HCT116 (cell line): ENCODE results near the gene EPB41L5. TPM values are rescaled to one million over a fixed set of nuclear protein-coding genes. Genes with fewer than 3 reads are reported as not detected.

ENCODE experiments used
- ATAC-seq: fragments of 200-7000 bp; cut with Tn5 transposase; 2 replicates; pipeline ENCODE4 v1.9.1; 2020; ENCODE audit warnings: mild to moderate bottlenecking, moderate library complexity
- BruUV-seq: library from RNA; stranded (reverse); fragments of 400-500 nt; replicated peaks from 2 replicates; lab custom pipeline; 2021; lab: Mats Ljungman, UMichigan
- CTCF ChIA-PET: fragments of 300-600 bp; sonication (Branson Sonifier 250); formaldehyde crosslinking; loops from one replicate; lab custom pipeline; 2021; ENCODE audit warnings: antibody characterized with exemption; lab: Charles Lee
- POLR2A ChIA-PET: fragments of 300-600, 350-600 bp; sonication (Branson Sonifier 250); formaldehyde crosslinking; loops from one replicate; lab custom pipeline; 2021; ENCODE audit warnings: antibody characterized with exemption; lab: Charles Lee
- RAD21 ChIA-PET, 2 experiments: fragments of 300-600 bp; sonication (Branson Sonifier 250); formaldehyde crosslinking; loops; one replicate each; lab custom pipeline; 2023; ENCODE audit warnings: low total read pairs in 2 of 2; ENCODE audit not compliant: uncharacterized antibody in 2 of 2, unreplicated experiment in 2 of 2, low non-redundant PET in 1 of 2; lab: Charles Lee
- DNase-seq: peaks from one replicate; pipeline ENCODE4 v3.0.0-alpha.2; 2010; ENCODE audit warnings: low read depth, low spot score
- H2AFZ ChIP-seq: fragments of 200-600 bp; shearing (Covaris generic), sonication (generic); 2 replicates; pipeline ENCODE4 v1.6.1; 2017; ENCODE audit warnings: low read depth, mixed run types, mixed read lengths, antibody characterized with exemption, low read length; ENCODE audit not compliant: poor library complexity, severe bottlenecking
- H3K27ac ChIP-seq: 2 replicates; pipeline ENCODE4 v1.5.1; 2012; ENCODE audit warnings: low read depth, low read length
- H3K27me3 ChIP-seq: fragments of 200-600 bp; sonication (generic); 2 replicates; pipeline ENCODE4 v1.6.1; 2016; ENCODE audit warnings: mixed run types, low read length, mixed read lengths; ENCODE audit not compliant: insufficient read depth
- H3K36me3 ChIP-seq, 2 experiments: fragments of 200-500 bp in 1 of 2; fragments of 200-600 bp in 1 of 2; sonication (Bioruptor generic) in 1 of 2; sonication (generic) in 1 of 2; 2 replicates each; pipeline versions ENCODE4 v1.5.1 to v1.6.1; 2014 to 2016; ENCODE audit warnings: low read length in 2 of 2, inconsistent platforms in 1 of 2, mixed read lengths in 1 of 2, mixed run types in 1 of 2; ENCODE audit not compliant: insufficient read depth in 2 of 2, control insufficient read depth in 1 of 2
- H3K4me1 ChIP-seq, 2 experiments: fragments of 200-600 bp in 1 of 2; sonication (generic) in 1 of 2; 2 replicates each; pipeline versions ENCODE4 v1.5.1 to v1.6.1; 2012 to 2017; ENCODE audit warnings: low read length in 2 of 2, inconsistent platforms in 1 of 2, mild to moderate bottlenecking in 1 of 2, mixed read lengths in 1 of 2, mixed run types in 1 of 2, moderate library complexity in 1 of 2; ENCODE audit not compliant: insufficient read depth in 2 of 2, control insufficient read depth in 1 of 2
- H3K4me2 ChIP-seq: fragments of 200-600 bp; sonication (generic); 2 replicates; pipeline ENCODE4 v1.6.1; 2017; ENCODE audit warnings: mixed run types, low read length, mixed read lengths
- H3K4me3 ChIP-seq, 2 experiments: fragments of 200-600 bp in 1 of 2; sonication (generic) in 1 of 2; replicated peaks in 1 of 2; 2 replicates each; pipeline ENCODE4 v1.5.1; 2011 to 2016; ENCODE audit warnings: low read length in 2 of 2, control low read depth in 1 of 2, low read depth in 1 of 2, mild to moderate bottlenecking in 1 of 2, mixed read lengths in 1 of 2, mixed run types in 1 of 2
- H3K79me2 ChIP-seq: fragments of 200-600 bp; sonication (generic); 2 replicates; pipeline ENCODE4 v1.6.1; 2017; ENCODE audit warnings: mild to moderate bottlenecking, mixed run types, low read length, moderate library complexity, mixed read lengths; ENCODE audit not compliant: insufficient read depth
- H3K9ac ChIP-seq: fragments of 200-600 bp; sonication (generic); 2 replicates; pipeline ENCODE4 v1.6.1; 2016; ENCODE audit warnings: low read length, mixed read lengths
- H3K9me2 ChIP-seq: fragments of 200-600 bp; sonication (generic), shearing (Covaris generic); 2 replicates; pipeline ENCODE4 v1.6.1; 2017; ENCODE audit warnings: mixed run types, mild to moderate bottlenecking, moderate library complexity; ENCODE audit not compliant: insufficient read depth
- H3K9me3 ChIP-seq, 2 experiments: fragments of 200-500 bp in 1 of 2; fragments of 200-600 bp in 1 of 2; sonication (Bioruptor generic) in 1 of 2; sonication (generic) in 1 of 2; 2 replicates each; pipeline ENCODE4 v1.6.1; 2014 to 2017; ENCODE audit warnings: low read length in 2 of 2, mixed read lengths in 2 of 2, inconsistent platforms in 1 of 2, low read depth in 1 of 2, mild to moderate bottlenecking in 1 of 2, mixed run types in 1 of 2, moderate library complexity in 1 of 2; ENCODE audit not compliant: control insufficient read depth in 1 of 2, insufficient read depth in 1 of 2
- H4K20me1 ChIP-seq: fragments of 200-600 bp; sonication (generic), shearing (Covaris generic); 2 replicates; pipeline ENCODE4 v1.6.1; 2017; ENCODE audit warnings: mixed run types, mild to moderate bottlenecking, moderate library complexity; ENCODE audit not compliant: insufficient read depth
- ATF3 ChIP-seq: IDR thresholded peaks from 2 replicates; pipeline ENCODE4 v1.6.1; 2012
- CBX3 ChIP-seq: IDR thresholded peaks from 2 replicates; pipeline ENCODE4 v1.6.1; 2012; ENCODE audit warnings: low read depth
- CEBPB ChIP-seq: IDR thresholded peaks from 2 replicates; pipeline ENCODE4 v1.6.1; 2012; ENCODE audit warnings: low read depth
- EGR1 ChIP-seq: IDR thresholded peaks from 2 replicates; pipeline ENCODE4 v1.6.1; 2012; ENCODE audit warnings: low read depth
- EZH2 ChIP-seq: fragments of 200-600 bp; sonication (generic); IDR thresholded peaks from 2 replicates; pipeline ENCODE4 v1.6.1; 2017; ENCODE audit warnings: antibody characterized with exemption, mixed run types
- FOSL1 ChIP-seq: IDR thresholded peaks from 2 replicates; pipeline ENCODE4 v1.6.1; 2012; ENCODE audit warnings: low read depth
- MAX ChIP-seq: IDR thresholded peaks from 2 replicates; pipeline ENCODE4 v1.6.1; 2012
- POLR2AphosphoS5 ChIP-seq: IDR thresholded peaks from 2 replicates; pipeline ENCODE4 v1.6.1; 2011; ENCODE audit warnings: mild to moderate bottlenecking, low read depth, low read length, moderate library complexity
- REST ChIP-seq: IDR thresholded peaks from 2 replicates; pipeline ENCODE4 v1.6.1; 2012; ENCODE audit warnings: low read depth
- SRF ChIP-seq: IDR thresholded peaks from 2 replicates; pipeline ENCODE4 v1.6.1; 2012; ENCODE audit warnings: low read depth
- YY1 ChIP-seq: IDR thresholded peaks from 2 replicates; pipeline ENCODE4 v1.6.1; 2011; ENCODE audit warnings: low read length, low read depth, moderate library complexity, mild to moderate bottlenecking; ENCODE audit not compliant: insufficient replicate concordance; ENCODE audit errors: extremely low read depth
- ZBTB33 ChIP-seq: IDR thresholded peaks from 2 replicates; pipeline ENCODE4 v1.6.1; 2011; ENCODE audit warnings: mild to moderate bottlenecking, low read length, moderate library complexity; ENCODE audit not compliant: insufficient replicate concordance; ENCODE audit errors: extremely low read depth
- intact Hi-C: fragments of 100-400 bp; cut with micrococcal nuclease; formaldehyde crosslinking; loops from 2 replicates; pipeline ENCODE4 v1.10.0; 2022
- total RNA-seq: library from RNA; stranded (reverse); gene quantifications from one replicate; pipeline ENCODE4 v1.2.1, GENCODE V29; 2021; ENCODE audit not compliant: unreplicated experiment

Gene EPB41L5
- total RNA-seq, 1 experiment from 2014 or later: 14.7 TPM

- Histone ChIP-seq H3K27ac (no peak overlapping the region), H3K4me1 (peaks cover 6 to 30% of the 10 kb centered on the region in 2 experiments; a peak in 3 of 4 replicates), H3K9ac (no peak overlapping the region), H3K4me3 (no peak overlapping the region), H3K4me2 (no peak overlapping the region), H3K36me3 (peaks cover 0 to 7% of the 10 kb centered on the region in 2 experiments; a peak in 1 of 4 replicates), H4K20me1 (no peaks in the 10 kb centered on the region), H2AFZ (no peak overlapping the region), H3K79me2 (peaks cover 25% of the 10 kb centered on the region), H3K9me3 (no peaks in the 10 kb centered on the region), H3K9me2 (no peaks in the 10 kb centered on the region), H3K27me3 (no peaks in the 10 kb centered on the region)
- ChIA-PET CTCF (no interaction called here), POLR2A (no interaction called here), RAD21 (no interaction called here)
- ATAC-seq (no peak), DNase-seq (no peak)
- intact Hi-C loops: no loop called here
- no peak for TF ChIP-seq ZBTB33
- no peak for TF ChIP-seq POLR2AphosphoS5
- no TSS peak for BruUV-seq
These were observed 207.9 kb downstream of the EPB41L5 start for GRCh38 chr2:120220756-120221155.

GRCh38 chr2:120221616-120222015, 208.7 kb downstream of the EPB41L5 start:
- ATAC-seq: no peak
- CTCF ChIA-PET: no interaction called here
- no peak for TF ChIP-seq MAX
- TF ChIP-seq YY1: no peak
- TF ChIP-seq CEBPB: no peak
- TF ChIP-seq EZH2: no peak
- no peak for TF ChIP-seq SRF
- no peak for TF ChIP-seq ZBTB33
- TF ChIP-seq EGR1: no peak
- TF ChIP-seq CBX3: no peak
- no peak for TF ChIP-seq REST
- TF ChIP-seq FOSL1: no peak
- no peak for TF ChIP-seq ATF3

More at GRCh38 chr2:120221616-120222015, 208.7 kb downstream of the EPB41L5 start:
- Histone ChIP-seq H3K36me3 (peaks cover 0 to 7% of the 10 kb centered on the region in 2 experiments; a peak in 1 of 4 replicates), H3K9ac (no peak overlapping the region), H3K9me2 (no peaks in the 10 kb centered on the region), H3K4me2 (no peak overlapping the region), H3K4me1 (peaks cover 6 to 28% of the 10 kb centered on the region in 2 experiments; a peak in 3 of 4 replicates), H3K4me3 (no peak overlapping the region), H3K27me3 (no peaks in the 10 kb centered on the region), H3K27ac (no peak overlapping the region), H3K79me2 (peaks cover 21% of the 10 kb centered on the region), H4K20me1 (no peaks in the 10 kb centered on the region), H3K9me3 (no peaks in the 10 kb centered on the region), H2AFZ (no peak overlapping the region)
- POLR2A ChIA-PET: no interaction called here
- DNase-seq: no peak
- intact Hi-C loops: no loop called here
- BruUV-seq: no TSS peak
- RAD21 ChIA-PET: no interaction called here
